Activated T-helper 17 cell treated with anti-CD3 and anti-CD28 coated beads, Interleukin-2, amount 50 U/mL, for 72 hours (primary cell): ENCODE data around the gene EPX. TPM values are rescaled to one million over a fixed set of nuclear protein-coding genes. Genes with fewer than 3 reads are reported as not detected.
A peak's percentile ranks its signal among the peaks of the same experiment; 100 is the strongest.

Experiments
- ATAC-seq: fragments of 150-1000 bp; cut with Tn5 transposase; replicated peaks from 2 replicates; pipeline ENCODE4 v1.10.0; 2021; ENCODE audit warnings: mild to moderate bottlenecking, moderate library complexity
- H3K27ac Mint-ChIP-seq: one replicate; pipeline ENCODE4 v1.8.0; 2022; ENCODE audit warnings: mixed read lengths
- H3K27me3 Mint-ChIP-seq: one replicate; pipeline ENCODE4 v1.8.0; 2022; ENCODE audit warnings: mixed read lengths
- H3K36me3 Mint-ChIP-seq: one replicate; pipeline ENCODE4 v1.8.0; 2022; ENCODE audit warnings: low read depth, mild to moderate bottlenecking, mixed read lengths
- H3K4me1 Mint-ChIP-seq: one replicate; pipeline ENCODE4 v1.8.0; 2022; ENCODE audit warnings: mixed read lengths
- H3K4me3 Mint-ChIP-seq: one replicate; pipeline ENCODE4 v1.8.0; 2022; ENCODE audit warnings: mild to moderate bottlenecking, mixed read lengths
- H3K9me3 Mint-ChIP-seq: one replicate; pipeline ENCODE4 v1.8.0; 2022; ENCODE audit warnings: mixed read lengths
- total RNA-seq, 2 donors: library from RNA; stranded (reverse); gene quantifications; one replicate each; pipeline ENCODE4 v1.2.3, GENCODE V29; 2022

Gene EPX
- total RNA-seq, 2 donors from 2014 or later = not detected

DNA sequence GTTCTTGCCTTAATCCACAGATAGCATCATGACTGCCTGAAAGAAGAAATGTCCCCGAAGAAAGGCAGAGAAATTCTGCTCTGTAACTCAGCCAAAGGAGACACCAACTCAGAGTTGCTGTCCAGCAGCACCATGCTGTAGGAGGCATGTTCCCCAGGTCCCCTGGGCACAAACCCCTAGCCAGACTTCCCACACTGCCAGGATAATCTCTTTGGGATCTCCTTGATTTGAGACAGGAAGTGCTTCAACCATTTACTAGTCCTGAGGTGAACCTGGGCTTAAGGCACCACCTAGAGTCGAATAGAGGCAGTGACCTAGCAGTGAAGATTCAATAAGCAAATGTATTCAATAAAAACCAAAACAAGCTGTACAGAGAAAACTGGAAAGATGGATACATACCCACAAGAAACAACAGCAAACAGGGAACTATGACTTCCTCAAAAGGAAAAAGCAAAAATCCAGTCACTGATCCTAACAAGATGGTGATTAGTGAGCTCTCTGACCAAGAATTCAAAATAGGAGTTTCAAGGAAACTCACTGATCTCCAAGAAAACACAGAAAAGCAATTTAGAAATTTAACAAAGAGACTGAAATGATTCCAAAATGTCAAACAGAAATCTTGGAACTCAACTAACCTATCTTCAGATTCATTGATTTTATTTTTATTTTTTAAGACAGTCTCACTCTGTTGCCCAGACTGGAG, 20.0 kb upstream of the EPX start:
- Mint-ChIP-seq H3K4me1 (peaks cover 30% of the 10 kb centered on the region), H3K27ac (peak overlapping the region; percentile 82), H3K27me3 (no peaks in the 10 kb centered on the region), H3K9me3 (no peaks in the 10 kb centered on the region), H3K36me3 (no peaks in the 10 kb centered on the region), H3K4me3 (peak overlapping the region; percentile 53)
- ATAC-seq = peak; percentile 94

DNA sequence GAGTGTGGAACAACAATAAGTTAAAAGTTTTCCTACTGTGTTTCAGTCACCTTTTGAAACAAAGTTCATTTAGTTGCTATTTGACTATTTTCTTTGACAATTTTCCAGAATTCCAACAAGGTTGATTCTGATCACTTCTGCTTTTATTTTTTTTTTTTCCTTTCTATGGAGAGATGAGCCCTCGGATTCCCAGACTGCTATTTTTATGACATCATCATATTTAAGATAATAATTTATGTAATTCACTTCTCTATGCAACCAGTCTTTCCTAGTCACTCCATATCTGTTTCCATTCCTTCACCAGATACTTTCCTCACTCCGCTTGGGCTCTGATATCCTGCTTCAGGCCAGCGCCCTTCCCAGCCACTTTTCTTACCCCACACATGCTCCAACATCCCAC, 17.7 kb upstream of the EPX start:
- Mint-ChIP-seq H3K27ac (no peak overlapping the region), H3K27me3 (no peaks in the 10 kb centered on the region), H3K9me3 (no peaks in the 10 kb centered on the region), H3K4me1 (peaks cover 22% of the 10 kb centered on the region), H3K4me3 (no peak overlapping the region), H3K36me3 (no peaks in the 10 kb centered on the region)
- ATAC-seq = no peak

DNA sequence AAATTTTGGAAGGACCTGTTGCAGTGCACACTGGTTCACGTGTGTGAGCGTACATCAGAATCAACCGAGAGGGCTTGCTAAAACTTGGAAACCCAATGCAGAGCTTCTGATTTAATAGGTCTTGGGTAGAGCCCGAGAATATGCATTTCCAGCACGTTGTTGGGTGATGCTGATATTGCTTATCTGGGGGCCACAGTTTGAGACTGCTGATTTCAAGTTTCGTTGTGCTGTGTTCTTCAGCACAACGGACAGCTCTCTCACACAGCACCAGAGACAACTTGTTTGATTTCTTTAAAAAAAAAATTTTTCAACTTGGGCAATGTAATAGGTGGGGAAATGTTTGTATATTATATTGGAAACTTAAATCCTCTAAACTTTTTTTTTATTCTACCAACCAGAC, 16.3 kb upstream of the EPX start:
- peaks cover 13% of the 10 kb centered on the region for H3K4me1 Mint-ChIP-seq
- H3K4me3 Mint-ChIP-seq = no peak overlapping the region
- no peak overlapping the region for H3K27ac Mint-ChIP-seq
- no peaks in the 10 kb centered on the region for H3K9me3 Mint-ChIP-seq
- no peaks in the 10 kb centered on the region for H3K36me3 Mint-ChIP-seq
- H3K27me3 Mint-ChIP-seq = no peaks in the 10 kb centered on the region
- no peak for ATAC-seq

DNA sequence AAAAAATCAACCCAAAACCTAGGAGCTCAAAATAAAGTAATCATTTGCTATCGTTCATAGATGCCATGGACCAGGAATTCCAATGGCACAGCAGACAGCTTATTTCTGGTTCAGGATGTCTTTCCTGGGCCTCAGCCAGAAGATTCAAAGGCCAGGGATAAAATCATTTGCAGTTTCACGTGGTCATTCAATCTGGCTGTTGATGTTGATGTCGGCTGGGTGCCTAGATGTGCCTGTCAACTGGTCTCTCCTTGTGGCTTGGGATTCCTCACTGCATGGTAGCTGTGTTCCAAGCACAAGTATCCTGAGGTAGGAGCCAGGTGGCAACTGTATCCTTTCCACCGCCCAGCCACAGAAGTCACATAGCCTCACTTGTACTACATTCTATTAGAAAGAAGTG, 10.7 kb upstream of the EPX start:
- H3K4me1 Mint-ChIP-seq = no peaks in the 10 kb centered on the region
- H3K4me3 Mint-ChIP-seq = no peak overlapping the region
- no peaks in the 10 kb centered on the region for H3K9me3 Mint-ChIP-seq
- H3K27me3 Mint-ChIP-seq = no peaks in the 10 kb centered on the region
- H3K27ac Mint-ChIP-seq = no peak overlapping the region
- H3K36me3 Mint-ChIP-seq = no peaks in the 10 kb centered on the region
- ATAC-seq = no peak

DNA sequence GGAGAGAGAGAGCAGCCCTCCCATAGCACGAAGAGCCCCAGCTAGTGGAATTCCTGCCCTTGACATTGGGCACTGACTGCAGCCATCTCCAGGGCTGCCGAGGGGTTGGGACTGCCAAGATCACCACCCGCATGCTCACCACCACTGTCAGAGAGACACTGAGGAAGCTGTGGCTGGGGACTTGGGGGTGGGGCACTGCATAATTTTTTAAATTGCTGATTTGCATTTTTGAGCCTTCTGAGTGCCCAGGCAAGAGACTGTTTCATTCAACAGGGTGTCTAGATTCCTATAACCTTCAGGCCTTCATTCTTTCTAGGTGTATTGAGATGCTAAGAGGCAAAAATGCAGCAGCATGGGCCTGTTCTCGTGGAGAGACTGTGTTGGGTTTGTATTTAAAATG, 9.0 kb upstream of the EPX start:
- no peaks in the 10 kb centered on the region for H3K9me3 Mint-ChIP-seq
- no peaks in the 10 kb centered on the region for H3K4me1 Mint-ChIP-seq
- no peak overlapping the region for H3K27ac Mint-ChIP-seq
- peaks cover 6% of the 10 kb centered on the region for H3K27me3 Mint-ChIP-seq
- ATAC-seq = no peak
- H3K36me3 Mint-ChIP-seq = no peaks in the 10 kb centered on the region
- H3K4me3 Mint-ChIP-seq = no peak overlapping the region

DNA sequence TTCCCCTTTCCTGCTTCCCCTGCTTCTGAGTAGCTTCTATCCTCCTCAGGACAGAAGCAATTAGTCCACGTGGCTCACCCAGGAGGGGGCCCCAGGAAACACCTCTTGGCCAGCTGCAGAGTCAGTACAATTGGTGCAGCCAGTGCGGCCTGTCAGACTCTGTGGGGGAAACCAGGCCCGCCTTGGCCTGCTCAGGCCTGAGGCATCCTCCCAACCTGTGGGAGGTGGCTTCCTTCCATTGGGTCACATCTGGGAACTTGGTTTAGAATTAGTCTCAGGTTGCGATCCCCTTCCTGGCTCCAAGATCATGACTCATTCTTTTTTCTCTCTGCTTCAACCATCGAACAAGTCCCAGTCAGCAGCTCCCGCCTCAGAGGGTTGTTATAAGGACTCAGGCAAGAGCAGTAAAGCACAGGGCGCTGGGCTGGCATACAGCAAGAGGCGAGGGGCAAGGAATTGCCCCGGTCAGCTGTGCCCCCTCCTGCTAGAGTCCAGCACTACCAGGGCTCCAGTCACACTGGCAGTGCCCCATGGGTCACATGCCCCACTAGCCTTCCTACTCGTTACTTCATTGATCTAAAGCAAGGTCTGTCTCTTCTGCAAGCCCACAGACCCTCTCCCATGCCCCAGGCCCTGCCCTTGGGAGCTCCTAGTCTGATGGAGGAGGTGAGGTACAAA, 8.1 kb upstream of the EPX start:
- Mint-ChIP-seq H3K9me3 (no peaks in the 10 kb centered on the region), H3K27ac (no peak overlapping the region), H3K4me3 (no peak overlapping the region), H3K36me3 (no peaks in the 10 kb centered on the region), H3K4me1 (no peaks in the 10 kb centered on the region), H3K27me3 (peaks cover 6% of the 10 kb centered on the region)
- no peak for ATAC-seq

DNA sequence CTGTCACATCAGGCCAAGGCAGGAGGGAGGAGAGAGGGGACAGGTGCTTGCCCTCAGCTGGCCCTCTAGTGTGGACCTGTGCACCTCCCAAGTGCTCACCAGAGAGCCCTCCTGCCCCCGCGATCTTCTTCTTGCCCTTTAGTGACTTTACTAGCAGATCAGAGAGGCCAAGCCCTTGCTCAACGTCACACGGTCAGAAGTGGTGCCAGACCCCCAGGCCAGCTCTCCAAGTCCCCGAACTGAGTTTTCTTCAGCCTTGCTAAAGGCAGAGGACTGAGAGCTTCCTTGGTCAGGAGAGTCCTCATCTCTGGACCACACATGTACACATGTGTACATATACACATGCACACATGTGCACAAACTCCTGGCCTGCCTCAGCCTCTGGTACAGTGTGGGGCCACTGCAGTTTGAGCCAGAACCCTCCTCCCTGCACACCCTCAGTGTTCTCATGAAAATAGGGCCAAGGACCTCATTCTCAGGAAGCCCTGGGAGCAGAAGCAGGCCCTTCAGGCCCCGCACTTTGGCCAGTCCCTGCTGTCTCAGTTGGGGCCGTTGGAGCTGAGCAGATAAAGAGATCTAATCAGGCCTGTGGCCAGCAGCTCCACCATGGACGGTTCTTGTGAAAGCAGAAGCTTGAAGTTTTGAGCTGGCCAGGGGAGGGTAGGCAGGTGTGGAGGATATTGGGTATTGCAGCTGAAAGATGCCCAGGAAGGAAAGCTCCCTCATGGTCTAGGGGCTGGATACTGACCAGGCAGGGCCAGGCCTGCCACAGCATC, 7.4 kb upstream of the EPX start:
- peaks cover 12% of the 10 kb centered on the region for H3K27me3 Mint-ChIP-seq
- no peak overlapping the region for H3K4me3 Mint-ChIP-seq

DNA sequence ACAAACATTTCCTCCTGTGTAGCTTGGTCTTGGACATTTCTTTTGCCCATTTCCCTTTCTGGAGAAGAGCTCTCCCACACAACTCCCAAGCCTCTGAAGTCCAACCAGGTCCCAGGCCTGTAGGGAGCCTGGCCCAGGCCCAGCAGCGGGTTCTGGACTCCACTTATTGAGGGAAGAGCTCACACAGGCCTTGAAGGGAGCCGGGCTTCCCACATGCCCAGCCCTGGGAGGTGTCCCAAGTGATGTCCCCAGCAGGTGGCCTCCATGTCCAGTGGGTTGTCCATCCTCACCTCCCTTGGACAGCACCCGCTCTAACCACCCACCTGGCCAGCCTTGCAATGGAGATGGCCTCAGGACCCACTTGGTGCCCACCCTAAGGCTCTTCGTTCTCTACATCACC, 5.9 kb upstream of the EPX start:
- Mint-ChIP-seq H3K4me3 (no peak overlapping the region), H3K36me3 (no peaks in the 10 kb centered on the region), H3K27ac (no peak overlapping the region), H3K27me3 (peaks cover 12% of the 10 kb centered on the region), H3K4me1 (no peaks in the 10 kb centered on the region), H3K9me3 (no peaks in the 10 kb centered on the region)
- ATAC-seq = no peak

More for the DNA sequence above, 7.4 kb upstream of the EPX start:
- Mint-ChIP-seq H3K36me3 (no peaks in the 10 kb centered on the region), H3K4me1 (no peaks in the 10 kb centered on the region), H3K27ac (no peak overlapping the region), H3K9me3 (no peaks in the 10 kb centered on the region)
- ATAC-seq = no peak

DNA sequence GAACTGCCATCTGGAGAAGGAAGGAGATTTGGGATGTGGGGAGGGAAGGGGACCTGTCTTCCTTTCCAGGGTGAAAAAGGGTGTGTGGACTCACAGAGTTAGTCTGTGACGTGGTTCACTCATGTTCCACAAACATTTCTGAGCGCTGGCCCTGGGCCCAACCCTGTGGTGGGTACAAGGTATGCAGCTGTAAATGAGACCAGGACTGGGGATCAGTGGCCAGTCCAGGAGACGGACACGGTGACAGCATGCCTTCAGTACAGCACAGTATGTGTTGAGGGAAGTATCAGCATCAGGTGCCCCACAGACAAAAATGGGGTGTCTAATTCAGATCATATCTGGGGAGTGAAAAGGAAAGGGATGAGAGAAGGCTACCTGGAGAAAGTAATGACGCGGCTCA, 5.5 kb upstream of the EPX start:
- no peaks in the 10 kb centered on the region for H3K36me3 Mint-ChIP-seq
- no peaks in the 10 kb centered on the region for H3K9me3 Mint-ChIP-seq
- ATAC-seq = no peak
- peaks cover 12% of the 10 kb centered on the region for H3K27me3 Mint-ChIP-seq
- no peaks in the 10 kb centered on the region for H3K4me1 Mint-ChIP-seq
- H3K27ac Mint-ChIP-seq = no peak overlapping the region
- H3K4me3 Mint-ChIP-seq = no peak overlapping the region

DNA sequence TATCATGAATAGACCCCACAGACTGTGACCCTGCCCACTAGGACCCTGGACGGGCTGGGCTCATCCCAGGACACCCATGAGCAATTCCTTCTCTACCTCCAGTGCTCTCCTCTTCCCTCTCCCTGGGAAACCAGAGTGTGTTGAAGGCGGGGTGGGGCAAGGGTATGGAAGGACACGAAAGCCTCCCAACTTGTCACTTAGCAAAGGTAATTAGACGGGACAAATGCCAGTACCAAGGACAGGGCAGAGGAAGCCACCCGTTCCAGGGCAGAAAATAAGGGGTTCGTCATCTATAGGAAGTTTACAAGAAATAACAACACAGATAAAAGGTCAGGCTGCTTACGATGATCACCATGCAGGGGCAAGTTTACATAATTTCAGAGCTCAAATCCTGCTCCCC, 4.9 kb upstream of the EPX start:
- Mint-ChIP-seq H3K9me3 (no peaks in the 10 kb centered on the region), H3K4me1 (no peaks in the 10 kb centered on the region), H3K36me3 (no peaks in the 10 kb centered on the region), H3K27me3 (peaks cover 12% of the 10 kb centered on the region), H3K27ac (no peak overlapping the region), H3K4me3 (no peak overlapping the region)
- ATAC-seq = no peak

DNA sequence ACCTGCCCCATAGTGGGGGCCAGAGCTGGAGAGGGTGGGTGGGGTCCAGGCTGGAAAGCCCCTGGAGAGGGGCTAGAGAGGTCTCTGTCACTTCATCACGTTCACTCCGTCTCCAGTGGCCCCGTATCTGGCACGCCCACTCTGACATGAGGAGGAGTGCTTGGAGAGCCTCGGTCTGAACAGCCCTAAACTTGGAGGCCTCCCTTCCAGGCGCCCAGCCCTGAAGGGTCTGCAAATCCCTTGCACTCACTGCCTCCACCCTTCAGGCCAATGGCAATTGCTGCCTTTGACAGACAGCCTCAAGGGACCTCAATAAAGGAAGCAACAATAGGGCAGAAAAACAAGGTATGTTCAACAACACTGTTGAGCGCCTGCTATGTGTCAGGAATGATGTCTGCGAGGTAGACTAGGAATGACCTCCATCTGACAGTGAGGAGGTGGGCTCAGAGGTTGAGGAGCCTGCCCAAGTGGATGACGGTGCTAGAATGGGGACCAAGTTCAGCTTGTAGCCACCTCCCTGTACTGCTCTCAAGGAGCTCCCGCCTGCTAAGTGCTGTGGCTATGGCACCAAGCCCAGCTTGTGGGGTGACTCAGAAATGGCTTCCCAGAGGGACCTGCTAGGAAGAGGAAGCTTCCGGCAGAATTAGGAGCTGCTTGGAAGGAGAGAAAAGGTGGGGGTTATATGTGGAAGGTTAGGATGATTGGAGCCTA, 2.9 kb upstream of the EPX start:
- Mint-ChIP-seq H3K4me1 (no peaks in the 10 kb centered on the region), H3K4me3 (no peak overlapping the region), H3K27me3 (peaks cover 12% of the 10 kb centered on the region), H3K9me3 (no peaks in the 10 kb centered on the region), H3K27ac (no peak overlapping the region), H3K36me3 (no peaks in the 10 kb centered on the region)
- no peak for ATAC-seq

DNA sequence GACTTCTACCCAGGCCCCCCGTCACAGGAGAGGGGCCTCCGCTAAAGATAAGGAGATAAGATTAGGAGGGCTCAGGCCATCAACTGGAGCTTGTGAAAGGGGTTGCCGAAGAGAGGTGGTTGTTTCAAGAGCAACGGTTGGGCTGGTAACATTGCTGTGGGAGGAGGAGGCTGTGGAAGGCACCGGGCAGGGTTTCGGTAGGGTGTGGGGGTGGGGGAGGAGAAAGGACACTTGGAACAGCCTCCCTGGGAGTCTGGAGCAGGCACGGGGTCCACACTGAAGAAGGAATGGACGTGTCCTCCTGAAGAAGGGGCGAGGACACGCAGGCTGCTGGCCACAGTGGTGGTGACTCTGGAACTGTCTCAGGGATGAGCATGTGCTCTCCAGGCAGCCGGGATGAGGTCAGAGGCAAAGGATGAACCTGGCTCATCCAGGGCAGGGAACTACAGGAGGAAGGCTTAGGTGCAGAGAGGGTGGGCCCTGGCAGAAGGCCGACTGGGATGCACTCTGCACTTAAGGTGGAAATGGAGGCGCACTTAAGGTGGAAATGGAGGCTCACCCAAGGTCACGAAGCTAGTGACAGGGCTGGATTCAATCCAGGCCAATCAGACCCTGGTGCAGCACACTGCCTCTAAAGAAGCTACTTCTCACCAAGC, 1.2 kb upstream of the EPX start:
- H3K36me3 Mint-ChIP-seq = no peaks in the 10 kb centered on the region
- peaks cover 12% of the 10 kb centered on the region for H3K27me3 Mint-ChIP-seq
- H3K4me1 Mint-ChIP-seq = no peaks in the 10 kb centered on the region
- H3K27ac Mint-ChIP-seq = no peak overlapping the region
- H3K9me3 Mint-ChIP-seq = no peaks in the 10 kb centered on the region
- ATAC-seq = no peak
- H3K4me3 Mint-ChIP-seq = no peak overlapping the region

DNA sequence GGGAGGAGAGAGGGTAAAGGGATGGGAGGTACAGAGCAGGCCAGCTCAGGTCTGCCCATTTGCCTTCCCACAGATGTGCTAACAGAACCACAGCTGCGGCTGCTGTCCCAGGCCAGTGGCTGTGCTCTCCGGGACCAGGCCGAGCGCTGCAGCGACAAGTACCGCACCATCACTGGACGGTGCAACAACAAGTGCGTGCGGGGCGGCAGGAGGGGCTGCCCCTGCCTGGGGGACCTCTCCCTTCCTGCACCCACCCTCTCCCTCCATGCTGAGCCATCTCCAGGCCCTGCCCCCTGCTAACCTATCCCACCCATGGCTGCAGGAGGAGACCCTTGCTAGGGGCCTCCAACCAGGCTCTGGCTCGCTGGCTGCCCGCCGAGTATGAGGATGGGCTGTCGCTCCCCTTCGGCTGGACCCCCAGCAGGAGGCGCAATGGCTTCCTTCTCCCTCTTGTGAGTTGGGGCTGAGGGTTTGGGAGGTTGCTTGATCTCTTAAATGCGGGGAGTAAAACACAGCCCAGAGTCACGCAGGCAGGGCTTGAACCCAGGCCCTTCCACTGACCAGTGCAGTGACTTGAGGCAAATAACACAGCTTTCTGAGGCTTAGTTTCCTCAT, 1.2 kb downstream of the EPX start:
- Mint-ChIP-seq H3K36me3 (no peaks in the 10 kb centered on the region), H3K9me3 (no peaks in the 10 kb centered on the region)

More for the DNA sequence above, 1.2 kb downstream of the EPX start:
- ATAC-seq = no peak
- Mint-ChIP-seq H3K4me1 (no peaks in the 10 kb centered on the region), H3K4me3 (no peak overlapping the region), H3K27me3 (peaks cover 20% of the 10 kb centered on the region), H3K27ac (no peak overlapping the region)
